Measurements from ENCODE around the gene CSF1.
"Not testable (repeated sequence)": the region's sequence is repeated elsewhere in the genome, so short reads cannot be mapped to it uniquely, and the experiment has no call there.

- not testable (repeated sequence) for TF ChIP-seq YY1 (IDR thresholded peaks at IDR 0.05; ENCODE audit: insufficient read depth, insufficient read length); ZNF274 (IDR thresholded peaks at IDR 0.05; ENCODE audit: low read depth, low read length); SUZ12 (IDR thresholded peaks at IDR 0.05; ENCODE audit: extremely low read depth, insufficient read depth, insufficient read length)
These were observed 31.3 kb upstream of the CSF1 start for GRCh38 chr1:109879371-109879770.
